Ramos (cell line): ENCODE data around the gene ERBB2.

Experiments
- in situ Hi-C: fragments of 300-500 bp; cut with MboI; formaldehyde crosslinking; loops from one replicate; pipeline ENCODE4 v1.14.3; 2022; ENCODE audit warnings: low sequenced_read_pairs; ENCODE audit not compliant: unreplicated experiment

Gene ERBB2

GRCh38 chr17:39699818-39700147, at the start of gene ERBB2:
TSS of gene ERBB2 (plus strand) at chr17:39700064. CDS start at chr17:39700239, 175 bp downstream.
- in situ Hi-C loops = no loop called here

DNA sequence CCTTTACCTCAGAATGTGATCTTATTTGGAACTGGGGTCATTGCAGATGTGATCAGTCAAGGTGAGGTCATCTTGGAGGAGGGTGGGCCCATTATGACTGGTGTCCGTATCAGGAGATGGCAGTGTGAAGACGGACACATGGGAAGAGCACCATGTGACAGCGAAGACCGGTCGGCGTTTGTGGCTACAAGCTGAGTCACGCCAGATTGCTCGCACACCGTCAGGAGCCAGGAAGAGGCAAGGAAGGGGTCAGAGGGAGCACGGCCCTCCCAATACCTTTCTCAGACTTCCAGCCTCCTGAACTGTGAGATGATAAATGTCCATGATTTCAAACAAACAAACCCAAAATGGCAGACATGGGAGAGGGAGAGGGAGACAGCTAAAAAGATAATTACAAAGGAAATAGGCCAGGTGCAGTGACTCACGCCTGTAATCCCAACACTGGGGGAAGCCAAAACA, 49.7 kb upstream of the ERBB2 start:
- in situ Hi-C loops = no loop called here

DNA sequence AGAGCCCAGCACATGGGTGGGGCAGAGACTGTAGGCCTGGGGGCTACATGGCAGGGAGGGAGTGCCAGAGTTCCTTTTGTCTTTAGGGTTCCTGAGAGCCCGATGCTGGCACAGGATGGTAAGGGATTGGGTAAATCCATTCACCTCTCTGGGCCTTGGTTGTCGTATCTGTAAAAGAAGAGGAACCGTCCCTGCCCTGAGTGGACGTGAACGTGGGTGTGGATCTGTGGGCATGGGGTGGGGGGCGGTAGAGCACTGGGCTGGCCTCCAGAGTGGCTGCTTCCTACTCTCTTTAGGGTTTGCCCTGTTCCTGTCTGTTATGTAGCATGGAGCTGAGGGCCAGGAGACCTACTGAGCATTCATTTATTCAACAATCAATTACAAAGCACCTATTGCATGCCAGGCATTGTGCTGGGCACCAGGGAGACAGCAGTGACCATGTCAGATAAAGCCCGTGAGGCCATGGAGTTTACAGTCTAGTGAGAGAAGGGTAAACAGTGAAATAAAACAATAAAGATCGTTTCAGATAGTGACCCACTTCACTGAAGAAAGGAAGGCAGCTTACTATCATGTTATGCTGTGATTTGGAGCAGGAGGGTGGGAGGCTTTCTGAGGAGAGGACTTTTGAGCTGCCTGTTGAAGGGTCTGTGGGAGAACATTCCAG, 47.8 kb upstream of the ERBB2 start:
- in situ Hi-C loops = no loop called here

DNA sequence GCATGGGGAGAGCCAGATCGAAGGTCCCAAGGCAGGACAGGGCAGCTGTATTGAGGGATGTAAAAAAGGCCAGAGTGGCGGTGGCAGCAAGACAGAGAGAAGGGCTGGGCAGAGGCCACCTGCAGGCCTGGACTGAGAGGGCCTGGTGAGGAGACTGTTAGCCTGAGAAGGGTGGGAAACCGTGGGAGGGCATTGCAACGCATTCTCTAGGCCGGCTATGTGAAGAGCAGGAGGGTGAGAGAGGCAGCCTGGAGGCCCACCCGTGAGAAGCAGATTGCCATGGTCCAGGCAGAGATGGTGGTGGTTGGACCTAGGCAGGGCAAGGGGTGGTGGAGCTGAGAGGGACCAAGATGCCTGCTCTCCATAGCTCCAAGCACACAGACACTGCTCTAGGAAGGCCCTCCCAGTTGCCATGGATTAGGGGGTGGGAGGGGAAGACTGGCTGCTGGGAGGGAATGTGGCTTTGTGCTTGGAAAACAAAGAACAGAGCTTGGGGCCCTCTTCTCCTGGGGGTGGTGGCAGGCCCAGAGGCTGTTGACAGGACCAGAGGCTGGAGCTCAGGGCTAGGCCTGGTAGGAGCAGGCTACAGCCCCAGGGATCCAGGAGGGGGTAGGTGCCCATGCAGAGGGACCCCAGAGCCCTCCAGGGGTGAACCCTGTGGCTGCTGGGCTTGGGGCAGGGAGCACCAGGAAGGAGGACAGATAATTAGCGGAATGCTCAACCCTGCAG, 47.1 kb upstream of the ERBB2 start:
- in situ Hi-C loops = no loop called here

- in situ Hi-C loops = no loop called here
Observed at GRCh38 chr17:39653316-39653661, 46.6 kb upstream of the ERBB2 start.

DNA sequence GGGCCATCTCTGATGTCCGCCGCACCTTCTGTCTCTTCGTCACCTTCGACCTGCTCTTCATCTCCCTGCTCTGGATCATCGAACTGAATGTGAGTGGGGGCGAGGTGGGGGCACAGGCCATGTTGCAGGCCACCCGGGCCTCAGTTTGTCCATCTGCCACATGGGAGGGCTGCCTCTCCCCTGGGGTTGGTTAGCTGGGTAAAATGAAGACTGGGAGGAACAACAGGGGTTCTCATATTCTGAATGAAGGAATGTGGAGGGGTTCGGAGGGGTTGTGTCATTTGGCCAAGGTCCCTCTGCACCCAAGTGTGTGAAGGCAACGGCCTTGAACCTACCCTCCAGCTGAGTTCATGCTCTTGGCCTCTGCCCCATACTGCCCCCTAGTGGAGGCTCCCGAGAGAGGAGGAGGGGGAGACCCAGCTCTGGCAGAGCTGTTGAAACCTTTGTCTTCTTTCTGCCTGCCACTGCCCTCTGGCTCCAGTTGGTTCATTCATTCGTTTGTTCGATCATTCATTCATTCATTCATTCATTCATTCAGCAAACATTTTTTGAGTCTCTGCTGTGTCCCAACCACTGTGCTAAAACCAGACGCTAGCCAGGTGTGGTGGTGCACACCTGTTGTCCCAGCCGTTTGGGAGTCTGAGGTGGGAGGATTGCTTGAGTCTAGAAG, 46.1 kb upstream of the ERBB2 start:
- in situ Hi-C loops = no loop called here

DNA sequence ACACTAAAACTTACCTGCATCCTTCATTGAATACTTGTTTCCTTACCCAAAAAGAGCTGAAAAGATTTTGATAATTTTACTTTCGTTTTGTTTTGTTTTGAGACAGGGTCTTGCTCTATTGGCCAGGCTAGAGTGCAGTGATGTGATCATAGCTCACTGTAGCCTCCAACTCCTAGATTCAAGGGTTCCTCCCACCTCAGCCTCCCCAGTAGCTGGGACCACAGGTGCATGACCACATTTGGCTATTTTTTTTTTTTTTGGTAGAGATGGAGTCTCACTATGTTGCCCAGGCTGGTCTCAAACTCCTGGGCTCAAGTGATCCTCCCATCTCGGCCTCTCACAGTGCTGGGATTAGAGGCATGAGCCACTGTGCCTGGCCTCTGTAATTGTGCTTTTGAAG, 44.8 kb upstream of the ERBB2 start:
- in situ Hi-C loops = no loop called here

- in situ Hi-C loops = no loop called here
Observed at GRCh38 chr17:39658346-39658745, 41.5 kb upstream of the ERBB2 start.

DNA sequence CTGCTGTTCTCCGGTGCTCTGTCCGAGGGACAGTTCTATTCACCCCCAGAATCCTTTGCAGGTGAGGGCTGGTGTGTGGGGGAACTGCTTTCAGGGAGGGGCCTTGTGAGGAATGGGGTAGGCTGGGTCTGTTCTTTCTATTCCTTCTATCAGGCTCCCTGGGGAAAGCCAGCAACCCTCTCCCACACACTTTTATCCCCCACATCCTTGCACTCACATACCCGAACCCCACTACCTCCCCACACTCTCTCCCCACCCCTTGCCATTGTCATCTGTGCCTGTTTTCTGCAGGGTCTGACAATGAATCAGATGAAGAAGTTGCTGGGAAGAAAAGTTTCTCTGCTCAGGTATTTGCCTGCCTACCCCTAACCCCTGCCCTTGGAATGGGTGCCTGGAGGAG, 41.1 kb upstream of the ERBB2 start:
- in situ Hi-C loops = no loop called here

DNA sequence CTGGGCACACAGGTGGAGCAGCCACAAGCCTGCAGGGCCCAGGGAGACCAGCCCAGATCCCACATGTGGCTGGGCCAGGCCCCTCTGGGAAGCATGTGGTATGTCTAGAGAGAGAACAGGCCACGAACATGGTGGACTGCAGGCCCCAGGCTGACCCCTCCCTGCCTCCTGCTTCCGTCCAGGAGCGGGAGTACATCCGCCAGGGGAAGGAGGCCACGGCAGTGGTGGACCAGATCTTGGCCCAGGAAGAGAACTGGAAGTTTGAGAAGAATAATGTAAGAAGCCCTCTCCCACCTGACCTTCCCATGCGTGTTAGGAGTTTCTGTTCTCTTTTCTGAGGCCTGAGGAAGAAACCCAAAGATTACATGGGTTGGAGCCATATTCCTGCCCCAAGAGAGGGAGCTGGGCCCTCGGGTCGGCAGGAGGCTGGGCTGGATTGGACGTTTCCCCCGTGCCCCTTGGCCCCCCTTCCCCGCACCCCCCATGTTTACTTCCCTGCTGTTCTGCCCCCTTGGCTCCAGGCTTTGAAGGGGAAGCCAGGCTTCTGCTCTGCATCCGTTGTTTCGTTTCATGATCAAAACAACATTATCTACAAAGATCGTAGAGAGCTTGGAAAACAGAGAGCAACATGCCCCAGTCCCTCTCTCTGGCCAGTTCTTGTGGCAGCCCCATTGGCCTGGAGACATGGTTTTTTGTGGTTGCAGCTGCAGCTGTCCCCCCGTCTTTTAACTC, 40.4 kb upstream of the ERBB2 start:
- in situ Hi-C loops = no loop called here

- in situ Hi-C loops = no loop called here
Observed at GRCh38 chr17:39660011-39660360, 39.9 kb upstream of the ERBB2 start.

DNA sequence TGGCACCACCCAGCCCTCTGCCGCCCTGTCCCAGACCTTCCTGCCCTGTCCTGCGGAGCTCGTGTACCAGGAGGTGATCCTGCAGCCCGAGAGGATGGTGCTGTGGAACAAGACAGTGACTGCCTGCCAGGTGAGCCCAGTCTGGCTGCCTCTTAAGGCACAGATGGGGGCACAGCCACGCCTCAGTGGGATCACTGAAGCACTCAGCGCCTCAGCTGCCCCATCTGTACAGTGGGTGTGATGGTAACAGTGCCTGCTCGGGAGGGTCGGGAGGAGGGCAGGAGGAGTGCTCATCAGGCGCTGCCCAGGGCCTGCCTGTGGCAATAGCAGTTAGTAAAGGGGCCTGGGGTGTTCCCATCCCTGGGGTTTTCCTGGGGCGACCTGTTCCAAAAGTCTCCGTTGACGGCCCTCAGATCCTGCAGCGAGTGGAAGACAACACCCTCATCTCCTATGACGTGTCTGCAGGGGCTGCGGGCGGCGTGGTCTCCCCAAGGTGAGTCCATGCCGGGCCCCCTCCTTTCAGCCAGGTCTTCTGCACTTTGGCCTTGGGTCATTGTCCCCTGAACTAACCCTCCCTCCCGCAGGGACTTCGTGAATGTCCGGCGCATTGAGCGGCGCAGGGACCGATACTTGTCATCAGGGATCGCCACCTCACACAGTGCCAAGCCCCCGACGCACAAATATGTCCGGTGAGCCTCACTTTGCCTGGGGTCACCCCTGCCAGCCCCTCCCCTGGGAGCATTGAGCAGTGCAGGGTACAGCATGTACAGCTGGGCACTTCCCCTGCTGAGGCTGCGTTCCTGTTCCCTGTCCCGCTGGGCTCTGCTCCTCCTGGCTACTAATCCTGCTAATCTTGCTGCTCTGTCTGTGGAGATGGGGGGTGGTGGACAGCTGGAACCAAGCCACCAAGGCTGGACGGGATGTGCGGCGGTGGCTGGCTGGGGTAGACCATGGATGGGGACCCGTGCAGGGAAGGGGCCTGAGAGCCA, 39.2 kb upstream of the ERBB2 start:
- in situ Hi-C loops = no loop called here

DNA sequence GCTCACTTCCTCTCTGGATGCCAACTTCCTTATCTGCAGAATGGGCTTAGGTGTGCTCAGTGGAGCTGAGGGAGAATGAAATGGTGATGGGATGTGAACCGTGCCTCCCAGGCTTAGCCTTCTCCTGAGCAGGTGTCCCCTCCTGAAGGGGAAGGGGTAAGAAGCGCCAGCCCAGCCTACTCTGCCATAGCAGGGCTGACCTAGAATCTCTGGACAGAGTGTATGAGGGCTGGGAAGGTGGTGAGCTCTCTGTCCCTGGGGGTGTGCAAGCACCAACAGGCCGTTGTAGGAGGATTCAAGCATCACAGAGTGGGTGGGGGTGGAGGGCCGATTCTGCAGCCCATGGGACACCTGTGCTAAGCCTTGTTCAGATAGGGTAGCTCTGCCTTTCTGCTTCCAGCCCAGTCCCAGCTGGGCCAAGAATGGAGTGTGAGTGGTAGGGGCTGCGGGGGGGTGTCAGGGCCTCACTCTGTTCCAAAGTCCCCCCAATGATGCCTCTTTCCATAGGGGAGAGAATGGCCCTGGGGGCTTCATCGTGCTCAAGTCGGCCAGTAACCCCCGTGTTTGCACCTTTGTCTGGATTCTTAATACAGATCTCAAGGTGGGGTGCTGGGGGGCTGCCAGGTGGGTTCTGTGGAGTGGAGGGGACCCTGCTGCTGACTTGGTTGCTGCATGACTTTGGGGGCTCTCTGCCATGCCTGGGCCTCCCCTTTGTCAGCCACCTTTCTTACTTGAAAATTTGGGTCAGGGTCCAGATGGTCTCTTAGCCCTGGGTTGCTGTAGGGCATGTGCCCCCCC, 37.9 kb upstream of the ERBB2 start:
- in situ Hi-C loops = no loop called here

GRCh38 chr17:39662551-39663339, 37.1 kb upstream of the ERBB2 start:
- in situ Hi-C loops = no loop called here

- in situ Hi-C loops = no loop called here
Observed at GRCh38 chr17:39663340-39663687, 36.5 kb upstream of the ERBB2 start.

DNA sequence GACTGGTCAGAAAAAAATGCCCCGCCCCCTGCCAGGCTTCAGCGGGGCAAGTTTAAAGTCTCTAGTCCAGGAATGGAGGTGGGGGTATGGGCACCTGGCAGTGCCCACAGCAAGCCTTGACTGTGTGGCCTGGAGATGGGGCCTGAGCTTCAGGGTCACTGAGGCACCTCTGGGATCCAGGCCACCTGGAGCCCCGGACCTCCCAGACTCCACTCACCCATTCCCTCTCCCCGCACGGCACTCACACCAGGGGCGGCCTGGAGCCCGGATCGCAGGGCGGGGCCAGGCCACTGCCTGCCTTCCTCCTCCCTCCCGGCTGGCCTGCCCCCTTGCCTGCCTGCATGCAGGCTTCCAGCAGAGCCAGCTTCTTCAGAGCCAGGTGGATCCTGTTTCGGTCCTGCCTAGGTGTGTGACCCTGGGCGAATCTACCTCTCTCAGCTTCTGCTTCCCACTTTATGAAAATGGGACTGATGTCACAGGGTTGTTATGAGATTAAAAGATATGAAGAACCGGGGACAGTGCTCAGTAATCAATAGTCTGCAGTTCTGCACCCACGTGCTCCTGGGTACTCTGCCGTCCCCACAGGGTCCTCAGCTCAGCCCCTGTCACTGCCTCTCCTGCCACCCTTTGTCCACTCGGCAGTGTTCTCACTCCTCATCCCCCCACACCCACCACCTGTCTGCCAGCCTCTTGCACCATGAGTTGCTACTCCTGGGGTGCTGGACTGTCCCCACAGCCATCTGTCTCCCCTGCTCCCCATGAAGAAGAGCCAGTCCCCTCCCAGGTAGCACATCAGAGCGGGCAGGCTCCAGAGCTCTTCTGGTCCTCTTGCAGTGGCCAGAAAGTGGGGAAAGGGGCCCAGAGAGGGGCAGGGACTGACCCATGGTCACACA, 35.9 kb upstream of the ERBB2 start:
- in situ Hi-C loops = no loop called here
